Right lobe of liver (tissue), 6 donors: ENCODE data around the gene LCN9. TPM values are rescaled to one million over a fixed set of nuclear protein-coding genes. Genes with fewer than 3 reads are reported as not detected.

Source experiments
- ATAC-seq, 4 donors: fragments of 200-7000 bp; cut with Tn5 transposase; one replicate each; pipeline ENCODE4 v1.9.1; 2020; ENCODE audit warnings: mild to moderate bottlenecking in 4 of 4, moderate library complexity in 4 of 4
- DNase-seq, 3 donors: peaks; one replicate each; pipeline ENCODE4 v3.0.0-alpha.2; 2020
- H3K27ac ChIP-seq, 3 donors: fragments of 200-600 bp; one replicate each; pipeline ENCODE4 v1.8.0; 2022
- H3K27me3 ChIP-seq, 2 donors: fragments of 200-600 bp; one replicate each; pipeline ENCODE4 v1.8.0; 2022
- H3K36me3 ChIP-seq, 4 donors: fragments of 200-600 bp; sonication (generic) in 1 of 4; one replicate each; pipeline versions ENCODE4 v1.5.1 to v1.8.0; 2017 to 2022; ENCODE audit warnings: control low read depth in 1 of 4
- H3K4me1 ChIP-seq, 4 donors: fragments of 200-600 bp; sonication (generic) in 1 of 4; one replicate each; pipeline versions ENCODE4 v1.5.1 to v1.8.0; 2017 to 2022; ENCODE audit warnings: control low read depth in 1 of 4
- H3K4me3 ChIP-seq, 3 donors: fragments of 200-600 bp; one replicate each; pipeline ENCODE4 v1.8.0; 2022
- H3K9me3 ChIP-seq, 4 donors: fragments of 200-600 bp; sonication (generic) in 1 of 4; one replicate each; pipeline versions ENCODE4 v1.5.1 to v1.8.0; 2017 to 2022; ENCODE audit warnings: control low read depth in 1 of 4
- CTCF ChIP-seq, 4 donors: fragments of 200-600 bp in 3 of 4; fragments of 450-650 bp in 1 of 4; IDR thresholded peaks; one replicate each; pipeline versions ENCODE4 v1.5.1 to v1.8.0; 2016 to 2022; ENCODE audit warnings: antibody characterized with exemption in 4 of 4, mild to moderate bottlenecking in 2 of 4
- POLR2A ChIP-seq: fragments of 450-650 bp; IDR thresholded peaks from one replicate; pipeline ENCODE4 v1.6.1; 2017; ENCODE audit warnings: antibody characterized with exemption, mild to moderate bottlenecking
- WGBS: methylation state at CpG from one replicate; pipeline ENCODE4 v1.1.6; 2018; ENCODE audit warnings: low coverage, low lambda C conversion rate; ENCODE audit not compliant: insufficient coverage; ENCODE audit errors: missing lambda C conversion rate; 5-methylcytosine and 5-hydroxymethylcytosine counted together
- intact Hi-C, 2 donors: fragments of 100-400 bp; cut with DNase I; formaldehyde crosslinking; loops; one replicate each; pipeline versions ENCODE4 v1.11.2 to v1.14.1; 2022
- total RNA-seq, 6 experiments: library from RNA; depleted of rRNA in 2 of 6; stranded (reverse); fragments of >200 nt in 2 of 6; fragmentation: NEBNext Ultra II Directional in 3 of 6; extraction: Animal tissue kit (Norgen Biotek cat#: 25700) in 3 of 6; gene quantifications; one replicate each; pipeline versions ENCODE4 v1.1.0 to v1.2.4, GENCODE V29; 2016 to 2023
- donor health status: DM: no; HTN: yes; CAD: no.
- donor health status: DM: no; HTN: no; CAD: no.
- donor health status: DM: no; HTN: no; CAD: no.
- donor health status: DM: no; HTN: yes; CAD: no.
- donor health status: DM: no; HTN: yes; CAD: no.

LCN9 gene
- total RNA-seq, 6 experiments from 2014 or later = not detected

GRCh38 chr9:135711391-135711790 is 48.3 kb downstream of the LCN9 start:
- DNase-seq = no peak
- 78% methylated on average over 5 of the region's 12 CpGs for WGBS
- TF ChIP-seq CTCF (IDR thresholded peaks at IDR 0.05) (no peak), POLR2A (no peak)

GRCh38 chr9:135711881-135712280 is 48.8 kb downstream of the LCN9 start:
- no peaks in the 10 kb centered on the region for H3K9me3 ChIP-seq
- H3K4me3 ChIP-seq = no peak overlapping the region
- H3K27ac ChIP-seq = no peak overlapping the region
- intact Hi-C loops = no loop called here
- DNase-seq (no peak), ATAC-seq (no peak)
- no peak for TF ChIP-seq CTCF (IDR thresholded peaks at IDR 0.05)
- TF ChIP-seq POLR2A = no peak
- no peaks in the 10 kb centered on the region for H3K27me3 ChIP-seq
- WGBS = no CpG with 5 or more reads among the region's 10 CpGs
- H3K4me1 ChIP-seq = no peaks in the 10 kb centered on the region
- H3K36me3 ChIP-seq = no peaks in the 10 kb centered on the region

More at GRCh38 chr9:135711391-135711790, 48.3 kb downstream of the LCN9 start:
- H3K27ac ChIP-seq = no peak overlapping the region
- H3K4me1 ChIP-seq = no peaks in the 10 kb centered on the region
- ATAC-seq = no peak
- intact Hi-C loops = no loop called here
- H3K36me3 ChIP-seq = no peaks in the 10 kb centered on the region
- no peaks in the 10 kb centered on the region for H3K27me3 ChIP-seq
- H3K4me3 ChIP-seq = no peak overlapping the region
- no peaks in the 10 kb centered on the region for H3K9me3 ChIP-seq

GRCh38 chr9:135712613-135713295 is 49.6 kb downstream of the LCN9 start:
- H3K4me3 ChIP-seq = no peak overlapping the region
- no peaks in the 10 kb centered on the region for H3K9me3 ChIP-seq
- WGBS = 55% methylated on average over 7 of the region's 16 CpGs
- H3K27me3 ChIP-seq = no peaks in the 10 kb centered on the region
- intact Hi-C loops = no loop called here
- H3K36me3 ChIP-seq = no peaks in the 10 kb centered on the region
- ATAC-seq = no peak
- no peak for DNase-seq
- no peak for TF ChIP-seq CTCF (IDR thresholded peaks at IDR 0.05)
- no peak for TF ChIP-seq POLR2A
- no peaks in the 10 kb centered on the region for H3K4me1 ChIP-seq
- no peak overlapping the region for H3K27ac ChIP-seq

- no CpG with 5 or more reads among the region's 103 CpGs for WGBS
- H3K4me3 ChIP-seq = no peak overlapping the region
- H3K9me3 ChIP-seq = no peaks in the 10 kb centered on the region
- no peak overlapping the region for H3K27ac ChIP-seq
- TF ChIP-seq CTCF (IDR thresholded peaks at IDR 0.05) = no peak
- TF ChIP-seq POLR2A = no peak
- H3K27me3 ChIP-seq = no peaks in the 10 kb centered on the region
- H3K36me3 ChIP-seq = no peaks in the 10 kb centered on the region
- ATAC-seq = no peak
- DNase-seq = no peak
- intact Hi-C loops = no loop called here
- no peaks in the 10 kb centered on the region for H3K4me1 ChIP-seq
Observed at GRCh38 chr9:135714242-135715055, 51.3 kb downstream of the LCN9 start.
